Astrocyte of the spinal cord (primary cell): ENCODE data around the gene DNAAF9.

ENCODE experiments used
- DNase-seq: peaks from one replicate; pipeline ENCODE4 v3.0.0; 2011; ENCODE audit warnings: low read depth, low spot score
- H3K4me3 ChIP-seq: 2 replicates; pipeline ENCODE4 v1.5.1; 2011; ENCODE audit warnings: low read depth, mild to moderate bottlenecking, low read length, moderate library complexity
- CTCF ChIP-seq: IDR thresholded peaks from 2 replicates; pipeline ENCODE4 v1.5.1; 2012; ENCODE audit warnings: low read depth, mild to moderate bottlenecking, low read length, inconsistent platforms
- in situ Hi-C: cut with HindIII; loops from 2 replicates; pipeline ENCODE4 v1.10.0; 2017; ENCODE audit warnings: low sequenced_read_pairs

The DNAAF9 gene

GRCh38 chr20:3407040-3407770, at the start of gene DNAAF9:
TSS of gene DNAAF9 (minus strand) at chr20:3407669. CDS start at chr20:3407557, 112 bp downstream.
- H3K4me3 ChIP-seq = peak within 1 kb of the TSS; percentile 92
- no peak for DNase-seq
- TF ChIP-seq CTCF = no peak
- in situ Hi-C loops = no loop called here

DNA sequence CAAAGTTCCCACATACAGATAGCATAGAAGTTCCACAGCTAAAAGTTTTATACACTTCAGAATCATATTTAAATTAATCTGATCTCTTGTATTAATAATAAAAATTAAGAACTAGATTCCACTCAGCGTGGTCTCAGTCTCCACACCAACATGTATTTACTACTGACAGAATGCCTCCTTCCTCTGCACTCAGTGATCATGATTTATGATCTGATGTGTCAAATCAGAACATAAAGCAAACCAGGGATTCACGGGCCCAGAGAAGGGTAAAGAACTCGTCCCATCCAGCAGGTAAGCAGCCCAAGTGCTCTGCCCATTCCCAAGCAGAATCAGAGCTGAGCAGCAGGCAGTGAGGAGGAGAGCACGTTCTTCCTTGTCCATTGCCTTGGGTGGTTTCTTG, 49.2 kb upstream of the DNAAF9 start:
- no peak for TF ChIP-seq CTCF
- no peak for DNase-seq
- in situ Hi-C loops = no loop called here

DNA sequence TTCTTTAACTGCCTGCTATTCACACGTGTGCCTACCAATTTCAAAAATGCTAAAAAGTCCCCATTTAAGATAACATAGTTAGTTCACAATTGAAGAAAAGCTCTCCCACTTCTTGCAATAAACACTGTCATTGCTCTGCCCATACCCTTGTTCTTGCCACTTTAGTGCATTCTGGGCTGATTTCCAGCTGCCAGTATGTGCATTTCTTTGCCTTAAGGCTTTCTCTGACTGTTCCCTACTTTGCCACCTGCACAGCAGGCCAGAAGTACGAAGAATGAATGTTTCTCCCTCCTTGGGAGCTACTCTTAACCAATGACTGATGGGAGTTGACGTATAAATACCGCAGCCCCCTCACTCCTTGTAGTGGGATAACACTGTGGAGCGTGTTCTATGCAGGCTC, 47.4 kb upstream of the DNAAF9 start:
- DNase-seq = no peak
- in situ Hi-C loops = no loop called here
- H3K4me3 ChIP-seq = no peak overlapping the region
- no peak for TF ChIP-seq CTCF

More for the DNA sequence above, 49.2 kb upstream of the DNAAF9 start:
- H3K4me3 ChIP-seq = no peak overlapping the region

- no peak for DNase-seq
- H3K4me3 ChIP-seq = no peak overlapping the region
- in situ Hi-C loops = no loop called here
- TF ChIP-seq CTCF = no peak
These were observed 45.2 kb upstream of the DNAAF9 start for GRCh38 chr20:3452690-3453089.

GRCh38 chr20:3452136-3452535, 44.7 kb upstream of the DNAAF9 start:
- in situ Hi-C loops = no loop called here

DNA sequence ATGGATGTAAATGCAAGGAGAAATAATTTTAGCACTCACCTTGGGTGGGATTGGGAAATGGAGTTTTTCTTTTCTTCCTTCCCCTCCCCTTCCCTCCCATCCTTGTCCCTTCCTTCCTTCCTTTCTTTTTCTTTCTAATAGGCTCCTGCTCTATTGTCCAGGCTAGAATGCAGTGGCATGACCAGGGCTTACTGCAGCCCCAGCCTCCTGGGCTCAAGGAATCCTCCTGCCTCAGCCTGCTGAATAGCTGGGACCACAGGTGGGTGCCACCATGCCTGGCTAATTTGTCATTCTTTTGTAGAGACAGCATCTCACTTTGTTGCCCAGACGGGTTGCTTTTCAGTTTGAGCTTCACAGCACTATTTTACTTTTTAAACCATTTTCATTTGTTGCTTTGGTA, 41.9 kb upstream of the DNAAF9 start:
- no peak for TF ChIP-seq CTCF
- in situ Hi-C loops = no loop called here
- no peak overlapping the region for H3K4me3 ChIP-seq
- no peak for DNase-seq

More at GRCh38 chr20:3452136-3452535, 44.7 kb upstream of the DNAAF9 start:
- no peak for TF ChIP-seq CTCF
- DNase-seq = no peak
- no peak overlapping the region for H3K4me3 ChIP-seq

GRCh38 chr20:3447321-3447720, 39.9 kb upstream of the DNAAF9 start:
- in situ Hi-C loops = no loop called here
- DNase-seq = no peak
- TF ChIP-seq CTCF = no peak
- no peak overlapping the region for H3K4me3 ChIP-seq
